Activated CD4-positive, alpha-beta T cell treated with anti-CD3 and anti-CD28 coated beads, Interleukin-2, Interleukin-6, amounts not matched to agents 100 ng/mL and 50 ng/mL, durations not matched to agents 16 hours and 8 hours (primary cell): ENCODE results near the gene CYTH1.
"Not testable (repeated sequence)": the region's sequence is repeated elsewhere in the genome, so short reads cannot be mapped to it uniquely, and the experiment has no call there.

Experiments
- DNase-seq: peaks from one replicate; pipeline ENCODE4 v3.0.0-alpha.2; 2020

CYTH1 gene

GRCh38 chr17:78680436-78680835 is 101.6 kb downstream of the CYTH1 start:
- DNase-seq, result no peak

- DNase-seq, result no peak
These were observed 102.3 kb downstream of the CYTH1 start for GRCh38 chr17:78679495-78680395.

- no peak for DNase-seq
These were observed 103.4 kb downstream of the CYTH1 start for GRCh38 chr17:78678711-78679110.

GRCh38 chr17:78678222-78678557 is 103.9 kb downstream of the CYTH1 start:
- DNase-seq, result no peak

GRCh38 chr17:78677303-78678221 is 104.5 kb downstream of the CYTH1 start:
- DNase-seq, result no peak

- DNase-seq, result no peak
These were observed 105.4 kb downstream of the CYTH1 start for GRCh38 chr17:78676412-78677302.

- DNase-seq, result no peak
These were observed 106.2 kb downstream of the CYTH1 start for GRCh38 chr17:78675836-78676235.

GRCh38 chr17:78675316-78675616 is 106.8 kb downstream of the CYTH1 start:
- DNase-seq, result no peak

GRCh38 chr17:78674595-78675315 is 107.3 kb downstream of the CYTH1 start:
- no peak for DNase-seq

- DNase-seq, result no peak
These were observed 107.9 kb downstream of the CYTH1 start for GRCh38 chr17:78674156-78674555.

GRCh38 chr17:78673395-78673794 is 108.7 kb downstream of the CYTH1 start:
- DNase-seq, result no peak

GRCh38 chr17:78672871-78673371 is 109.2 kb downstream of the CYTH1 start:
- no peak for DNase-seq

- no peak for DNase-seq
These were observed 110.1 kb downstream of the CYTH1 start for GRCh38 chr17:78672005-78672404.

GRCh38 chr17:78671726-78672001 is 110.4 kb downstream of the CYTH1 start:
- DNase-seq, result not testable (repeated sequence)

GRCh38 chr17:78670850-78671725 is 111.0 kb downstream of the CYTH1 start:
- no peak for DNase-seq

- DNase-seq, result no peak
These were observed 112.0 kb downstream of the CYTH1 start for GRCh38 chr17:78669975-78670518.

- DNase-seq, result no peak
These were observed 112.7 kb downstream of the CYTH1 start for GRCh38 chr17:78669256-78669974.

- no peak for DNase-seq
These were observed 113.2 kb downstream of the CYTH1 start for GRCh38 chr17:78668847-78669246.

GRCh38 chr17:78667741-78668640 is 114.1 kb downstream of the CYTH1 start:
- no peak for DNase-seq
